Fibroblast of skin of scalp (primary cell): ENCODE results near the gene ZNF605.
"Not testable (repeated sequence)": the region's sequence is repeated elsewhere in the genome, so short reads cannot be mapped to it uniquely, and the experiment has no call there.

Experiments used
- DNase-seq: peaks from one replicate; pipeline ENCODE4 v3.0.0-alpha.2; 2013

Gene ZNF605

DNA sequence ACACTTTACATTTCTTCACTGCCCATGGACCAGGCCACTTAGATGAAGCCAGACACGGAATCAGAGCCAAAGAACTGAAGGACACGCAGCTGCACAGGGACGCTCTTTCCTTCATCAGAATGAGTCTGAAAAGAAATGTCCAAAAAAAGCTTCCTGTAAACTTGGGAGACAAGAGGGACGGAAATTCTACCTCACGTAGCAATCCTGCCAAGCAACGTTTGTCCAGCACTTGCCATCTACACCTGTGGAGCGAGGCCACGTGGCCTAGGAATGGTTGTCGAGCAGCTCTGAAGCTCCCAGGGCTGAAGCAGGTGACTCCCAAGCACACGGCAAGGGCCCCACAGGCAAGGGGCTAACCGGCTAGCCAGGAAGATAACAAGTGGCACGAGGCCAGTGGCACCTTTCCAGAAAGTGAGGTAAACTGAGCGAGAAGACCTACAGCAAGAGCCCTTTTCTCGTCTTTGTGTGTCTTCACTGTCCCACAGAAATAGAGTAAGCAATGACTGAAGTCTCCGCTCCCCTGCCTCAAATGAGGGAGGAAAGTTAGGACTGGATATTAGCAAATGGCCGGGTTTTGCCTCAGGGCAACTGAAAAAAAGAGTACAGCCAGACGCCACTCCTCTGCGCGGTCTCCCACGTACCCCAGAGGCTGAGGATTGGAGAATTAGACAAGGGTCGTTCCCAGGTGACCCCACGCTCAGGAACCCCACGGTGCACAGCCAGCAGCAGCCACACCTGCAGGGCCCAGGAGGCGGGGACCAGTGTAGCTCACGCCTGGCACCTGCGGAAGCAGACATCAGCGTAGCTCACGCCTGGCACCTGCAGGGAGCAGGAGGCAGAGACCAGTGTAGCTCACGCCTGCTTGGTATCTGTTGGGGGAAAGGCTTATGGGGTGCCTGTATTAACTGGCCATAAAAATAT is 7.7 kb downstream of the ZNF605 start:
- DNase-seq = no peak

DNA sequence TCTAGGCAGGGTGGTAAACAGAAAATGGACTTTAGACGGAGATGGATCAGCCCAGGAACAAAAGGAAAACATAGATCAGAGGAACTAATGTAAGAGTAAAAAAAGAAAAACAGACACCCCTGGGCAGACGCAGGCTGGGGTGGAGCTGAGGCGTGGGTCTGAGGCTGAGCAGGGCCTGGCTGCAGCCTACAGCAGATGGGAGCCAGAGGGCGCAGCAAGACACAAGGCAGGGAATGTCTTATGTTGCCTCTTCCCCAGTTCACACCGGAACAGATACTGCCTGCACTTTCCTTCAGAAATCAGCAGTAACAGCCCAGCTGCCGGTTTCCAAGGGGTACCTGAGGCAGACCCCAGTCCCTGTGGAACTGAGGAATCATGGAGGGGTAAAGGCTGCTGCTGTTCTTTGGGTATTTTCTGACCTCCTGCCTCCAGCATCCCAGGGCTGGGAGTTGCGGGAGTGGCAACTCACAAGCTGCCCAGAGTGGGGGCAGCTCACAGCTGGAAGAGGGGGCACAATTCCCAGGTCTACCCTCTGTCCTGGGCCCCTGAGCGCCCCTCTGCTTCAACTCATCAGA is 9.8 kb downstream of the ZNF605 start:
- DNase-seq = no peak

DNA sequence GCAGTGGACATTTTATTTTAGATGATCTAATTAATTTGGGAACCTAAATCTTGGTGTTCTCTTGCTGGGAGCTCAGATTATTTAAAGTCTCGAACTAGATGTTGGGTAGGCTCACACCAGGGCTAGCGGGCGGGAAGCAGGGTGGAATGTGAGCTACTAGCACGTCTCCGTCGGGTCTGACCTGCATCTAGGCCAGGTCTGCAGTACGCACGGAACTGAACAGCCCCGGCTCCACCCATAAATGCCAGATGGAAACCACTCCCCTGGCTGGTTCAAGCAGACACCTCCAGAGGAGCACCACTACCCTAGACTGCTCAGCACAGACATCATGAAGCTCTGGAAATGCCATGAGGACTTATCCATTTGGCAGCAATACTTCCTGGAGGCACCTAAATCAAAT is 10.3 kb downstream of the ZNF605 start:
- DNase-seq = no peak

DNA sequence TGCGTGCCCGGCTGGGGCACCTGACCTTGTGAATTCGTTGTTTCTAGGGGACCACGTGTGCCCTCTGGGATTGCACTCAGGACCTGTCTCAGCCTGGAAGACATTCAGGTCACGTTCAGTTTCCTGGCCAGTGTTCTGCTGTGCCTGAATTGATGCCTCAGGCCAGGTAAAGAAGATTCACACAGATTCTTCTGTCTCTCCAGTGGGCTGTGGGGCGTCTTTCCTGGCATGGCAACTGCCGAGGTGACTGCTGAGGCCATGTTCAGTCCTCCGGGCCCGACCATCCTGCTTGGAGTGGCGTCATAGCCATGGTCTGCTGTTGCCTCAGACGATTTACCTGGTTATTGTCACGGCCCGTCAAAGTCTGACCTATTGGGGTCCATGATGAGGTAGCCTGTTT is 13.5 kb downstream of the ZNF605 start:
- no peak for DNase-seq

DNA sequence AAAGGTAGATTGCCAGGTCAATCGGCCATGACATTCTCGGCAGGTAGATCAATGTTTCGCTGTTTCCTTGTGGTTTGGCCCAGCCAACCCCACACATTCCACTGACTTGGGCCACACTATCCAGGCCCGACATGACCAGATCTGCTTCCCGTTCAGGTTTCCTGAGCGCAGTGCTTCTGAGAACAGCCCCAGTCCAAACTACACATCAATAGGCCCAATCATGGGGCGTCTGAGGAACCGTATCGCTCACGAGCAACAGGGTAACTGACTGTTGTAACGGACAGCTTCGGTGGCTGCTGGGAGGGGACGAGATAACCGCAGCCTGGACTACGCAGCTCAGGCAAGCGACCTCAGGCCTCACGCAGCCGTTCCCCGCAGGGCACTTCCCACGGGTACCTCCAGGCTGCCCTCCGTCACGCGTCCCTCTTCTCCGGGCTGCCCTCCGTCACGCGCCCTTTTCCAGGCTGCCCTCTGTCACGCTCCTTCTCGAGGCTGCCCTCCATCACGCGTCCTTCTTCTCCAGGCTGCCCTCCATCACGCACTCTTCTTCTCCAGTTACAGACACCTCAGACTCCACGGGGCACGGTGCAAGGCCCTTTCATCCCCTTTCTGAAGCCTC is 14.7 kb downstream of the ZNF605 start:
- no peak for DNase-seq

DNA sequence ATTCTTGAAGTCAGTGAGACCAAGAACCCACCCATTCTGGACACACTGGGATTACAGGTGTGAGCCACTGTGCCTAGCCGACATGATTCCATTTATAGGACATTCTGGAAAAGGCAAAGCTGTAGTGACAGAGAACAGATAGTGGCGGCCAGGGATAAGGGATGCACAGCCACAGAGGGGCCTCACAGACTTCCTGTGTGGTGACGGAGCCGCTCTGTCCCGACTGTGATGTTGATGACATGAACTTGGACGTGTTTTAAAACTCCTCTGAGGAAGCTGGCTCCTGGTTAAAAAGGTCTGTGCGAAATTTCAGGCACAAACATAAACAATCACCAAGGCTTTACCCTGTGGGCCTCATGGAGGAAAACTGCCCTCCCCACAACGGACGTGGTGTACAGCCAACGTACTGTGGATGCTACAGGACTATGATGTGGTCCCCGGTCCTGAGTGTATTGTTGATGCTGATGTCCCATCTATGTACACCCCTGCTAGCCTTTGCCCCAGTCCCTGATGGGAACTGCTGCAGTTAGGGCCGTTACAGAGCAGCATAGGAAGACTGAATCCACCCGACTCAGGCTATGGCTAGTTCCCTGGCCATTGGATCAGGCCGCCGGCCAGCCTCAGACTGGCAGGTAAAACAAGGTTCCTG is 15.9 kb downstream of the ZNF605 start:
- DNase-seq = no peak

DNA sequence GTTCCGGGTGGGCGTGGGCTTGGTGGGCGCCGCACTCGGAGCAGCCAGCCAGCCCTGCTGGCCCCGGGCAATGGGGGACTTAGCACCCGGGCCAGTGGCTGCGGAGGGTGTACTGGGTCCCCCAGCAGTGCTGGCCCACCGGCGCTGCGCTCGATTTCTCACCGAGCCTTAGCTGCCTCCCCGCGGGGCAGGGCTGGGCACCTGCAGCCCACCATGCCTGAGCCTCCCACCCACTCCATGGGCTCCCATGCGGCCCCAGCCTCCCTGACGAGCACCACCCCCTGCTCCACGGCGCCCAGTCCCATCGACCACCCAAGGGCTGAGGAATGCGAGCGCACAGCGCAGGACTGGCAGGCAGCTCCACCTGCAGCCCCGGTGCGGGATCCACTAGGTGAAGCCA is 17.3 kb downstream of the ZNF605 start:
- DNase-seq = not testable (repeated sequence)

DNA sequence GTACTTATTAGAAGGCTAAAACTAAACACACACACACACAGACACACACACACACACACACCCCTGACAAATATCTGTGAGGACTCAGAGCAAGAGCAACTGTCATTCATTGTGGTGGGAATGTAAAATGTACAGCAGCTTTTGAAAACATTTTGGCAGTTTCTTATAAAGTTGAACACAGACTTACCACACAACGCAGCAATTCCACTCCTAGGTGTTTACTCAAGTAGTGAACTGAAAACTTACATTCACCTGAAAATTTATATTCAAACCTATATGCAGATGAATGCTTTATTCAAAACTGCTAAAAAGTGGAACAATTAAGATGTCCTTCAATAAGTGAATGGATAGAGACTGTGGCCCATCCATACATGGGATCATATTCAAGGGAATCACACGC is 18.6 kb downstream of the ZNF605 start:
- no peak for DNase-seq

DNA sequence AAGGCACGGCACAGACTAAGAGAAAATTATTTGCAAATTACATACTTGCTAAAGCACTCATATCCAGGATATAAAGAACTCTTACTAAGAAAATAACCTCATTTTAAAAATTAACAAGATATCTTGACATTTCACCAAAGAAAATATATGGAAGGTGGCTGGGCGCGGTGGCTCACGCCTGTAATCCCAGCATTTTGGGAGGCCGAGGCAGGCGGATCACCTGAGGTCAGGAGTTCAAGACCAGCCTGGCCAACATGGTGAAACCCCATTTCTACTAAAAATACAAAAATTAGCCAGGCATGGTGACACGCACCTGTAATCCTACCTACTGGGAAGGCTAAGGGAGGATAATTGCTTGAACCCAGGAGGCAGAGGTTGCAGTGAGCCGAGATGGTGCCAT is 19.2 kb downstream of the ZNF605 start:
- DNase-seq = not testable (repeated sequence)

DNA sequence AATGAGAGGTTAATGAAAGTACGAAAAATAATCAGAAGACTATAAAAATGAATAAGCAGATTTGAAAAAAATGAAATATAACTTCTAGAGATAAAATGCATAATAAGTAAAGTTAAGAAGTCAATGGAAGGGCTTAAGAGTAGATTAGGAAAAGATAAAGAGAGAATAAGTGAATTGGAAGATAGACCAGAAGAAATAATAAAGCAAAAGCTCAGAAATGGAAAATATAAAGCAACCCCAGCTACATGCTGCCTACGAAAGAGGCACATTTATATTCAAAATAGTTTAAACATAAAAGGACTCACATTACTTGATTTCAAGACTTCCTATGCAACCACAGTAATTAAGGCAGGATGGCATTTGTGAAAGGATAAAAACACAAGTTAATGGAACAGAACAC is 19.9 kb downstream of the ZNF605 start:
- DNase-seq = no peak

DNA sequence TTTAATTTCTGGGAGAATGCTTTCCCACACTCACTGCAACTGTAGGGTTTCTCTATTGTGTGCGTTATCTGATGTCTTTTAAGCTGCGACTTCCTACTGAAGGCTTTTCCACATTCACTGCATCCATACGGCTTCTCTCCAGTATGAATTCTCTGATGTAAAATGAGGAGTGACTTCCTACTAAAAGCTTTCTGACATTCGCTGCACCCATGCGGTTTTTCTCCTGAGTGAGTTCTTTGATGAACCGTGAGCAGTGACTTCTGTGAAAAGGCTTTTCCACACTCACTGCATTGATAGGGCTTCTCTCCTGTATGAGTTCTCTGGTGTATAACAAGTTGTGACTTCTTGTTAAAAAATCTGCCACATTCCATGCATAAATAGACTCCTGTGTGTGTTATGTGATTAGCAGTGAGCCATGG is 29.7 kb downstream of the ZNF605 start:
- no peak for DNase-seq

DNA sequence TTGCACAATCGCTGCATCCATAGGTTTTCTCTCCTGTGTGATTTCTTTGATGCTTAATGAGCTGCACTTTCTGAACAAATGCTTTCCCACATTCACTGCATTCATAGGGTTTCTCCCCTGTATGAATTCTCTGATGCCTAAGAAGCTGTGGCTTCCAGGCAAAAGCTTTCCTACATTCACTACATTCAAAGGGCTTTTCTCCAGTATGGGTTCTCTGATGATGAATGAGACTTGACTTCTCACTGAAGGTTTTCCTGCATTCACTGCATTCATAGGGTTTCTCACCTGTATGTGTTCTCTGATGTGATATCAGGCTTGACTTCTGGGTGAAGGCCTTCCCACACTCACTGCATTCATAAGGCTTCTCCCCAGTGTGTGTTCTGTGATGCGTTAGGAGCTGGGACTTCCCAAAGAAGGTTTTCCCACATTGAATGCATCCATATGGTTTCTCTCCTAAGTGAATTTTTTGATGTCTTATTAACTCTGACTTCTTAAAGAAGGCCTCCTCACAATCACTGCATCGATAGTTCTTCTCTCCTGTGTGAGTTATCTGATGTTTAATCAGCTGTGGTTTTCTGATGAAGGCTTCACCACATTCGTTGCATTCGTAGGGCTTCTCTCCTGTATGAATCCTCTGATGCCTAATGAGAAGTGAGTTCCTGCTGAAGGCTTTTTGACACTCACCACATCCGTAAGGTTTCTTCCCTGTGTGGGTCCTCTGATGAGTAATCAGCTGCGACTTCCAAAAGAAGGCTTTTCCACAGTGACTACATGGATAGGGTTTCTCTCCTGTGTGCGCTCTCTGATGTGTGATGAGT is 30.3 kb downstream of the ZNF605 start:
- DNase-seq = no peak

DNA sequence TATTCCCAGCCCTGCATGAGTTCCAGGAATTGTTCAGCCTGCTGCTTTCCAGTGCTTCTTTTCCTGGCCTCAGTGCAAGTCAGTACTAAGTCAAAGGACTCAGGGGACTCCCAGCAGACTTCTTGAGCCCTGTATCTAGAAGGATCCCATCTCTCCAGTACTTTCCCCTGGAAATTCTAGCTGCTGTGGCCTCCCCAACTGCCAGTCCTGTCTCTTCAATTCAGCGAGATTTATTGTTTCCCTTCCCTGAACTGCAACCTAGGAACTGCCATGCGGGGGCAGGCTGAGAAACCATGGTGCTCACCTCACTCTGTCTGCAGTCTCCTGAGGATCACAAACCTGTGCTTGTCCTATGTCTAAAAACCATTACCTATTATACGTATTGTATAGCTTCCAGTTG is 31.8 kb downstream of the ZNF605 start:
- DNase-seq = no peak

DNA sequence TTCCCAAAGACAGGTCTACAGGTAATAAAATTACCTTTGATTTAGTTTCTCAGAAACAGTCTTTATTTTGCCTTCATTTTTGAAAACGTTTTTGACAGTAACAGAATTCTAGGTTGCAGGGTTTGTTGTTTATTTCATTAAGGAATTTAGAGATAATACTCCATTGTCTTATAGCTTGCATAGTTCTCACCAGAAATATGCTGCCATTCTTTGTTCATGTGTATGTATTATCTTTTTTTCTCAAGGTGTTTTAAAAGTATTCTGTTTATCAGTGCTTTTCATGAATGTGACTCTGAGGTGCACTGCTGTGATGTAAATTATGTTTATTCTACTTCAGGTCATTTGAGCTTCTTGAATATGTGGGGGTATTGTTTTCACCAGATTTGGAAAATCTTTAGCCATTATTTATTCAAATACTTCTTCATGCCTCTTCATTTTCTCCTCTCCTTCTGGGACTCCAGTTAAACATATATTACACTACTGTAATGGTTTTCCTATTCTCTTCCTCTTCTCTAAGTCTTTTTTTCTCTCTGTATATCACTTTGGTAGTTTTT is 32.7 kb downstream of the ZNF605 start:
- DNase-seq = no peak

DNA sequence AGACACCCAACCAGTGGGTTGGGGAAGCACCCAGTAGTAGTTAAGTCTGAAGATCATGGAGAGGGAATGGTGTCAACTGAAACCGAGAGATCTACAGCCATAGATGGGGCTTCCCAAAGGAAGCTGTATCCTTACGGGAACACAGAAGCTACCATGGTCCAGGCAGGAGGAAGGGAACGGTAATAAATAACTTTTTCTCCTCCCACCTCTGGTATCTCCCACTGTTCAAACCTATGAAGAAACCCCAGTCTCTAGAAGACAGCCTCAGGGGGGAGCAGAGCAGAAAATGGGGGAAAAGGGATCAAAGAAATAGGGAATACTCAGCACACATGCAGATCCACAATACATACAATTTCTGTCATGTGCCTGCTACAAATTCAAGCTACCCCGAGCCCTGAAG is 33.4 kb downstream of the ZNF605 start:
- DNase-seq = no peak

DNA sequence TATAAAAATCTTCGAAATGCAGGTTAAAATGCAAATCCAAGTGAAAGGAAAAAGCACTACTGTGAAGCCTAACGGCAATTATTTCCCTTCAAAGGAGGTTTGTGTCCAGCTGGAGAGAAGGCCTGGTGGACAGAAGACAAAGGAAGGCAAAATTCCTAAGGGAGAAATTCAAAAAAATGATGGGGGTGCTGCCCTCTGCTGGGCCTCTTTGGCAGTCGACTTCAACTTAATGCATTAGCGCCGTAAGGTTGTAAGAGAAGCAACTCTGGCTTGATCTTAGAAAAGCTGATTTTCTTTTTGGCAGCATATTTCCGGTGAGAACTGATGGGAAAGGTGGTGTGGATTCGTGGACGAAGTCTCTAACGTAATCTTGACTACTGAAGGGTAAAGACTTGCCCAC is 34.4 kb downstream of the ZNF605 start:
- DNase-seq = no peak

DNA sequence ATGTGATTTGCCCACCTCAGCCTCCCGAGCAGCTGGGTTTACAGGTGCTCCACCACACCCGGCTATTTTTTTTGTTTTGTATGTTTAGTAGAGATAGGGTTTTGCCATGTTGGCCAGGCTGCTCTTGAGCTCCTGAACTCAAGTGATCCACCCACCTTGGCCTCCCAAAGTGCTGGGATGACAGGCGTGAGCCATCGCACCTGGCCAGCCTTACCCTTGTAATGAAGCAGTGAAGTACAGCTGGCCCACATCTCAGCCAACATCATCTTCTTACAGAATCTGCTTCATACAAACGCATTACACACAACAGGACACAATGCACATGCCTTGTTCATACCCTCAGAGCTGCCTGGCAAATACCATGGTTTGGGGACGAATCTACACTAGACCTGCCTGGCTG is 37.4 kb downstream of the ZNF605 start:
- DNase-seq = no peak

DNA sequence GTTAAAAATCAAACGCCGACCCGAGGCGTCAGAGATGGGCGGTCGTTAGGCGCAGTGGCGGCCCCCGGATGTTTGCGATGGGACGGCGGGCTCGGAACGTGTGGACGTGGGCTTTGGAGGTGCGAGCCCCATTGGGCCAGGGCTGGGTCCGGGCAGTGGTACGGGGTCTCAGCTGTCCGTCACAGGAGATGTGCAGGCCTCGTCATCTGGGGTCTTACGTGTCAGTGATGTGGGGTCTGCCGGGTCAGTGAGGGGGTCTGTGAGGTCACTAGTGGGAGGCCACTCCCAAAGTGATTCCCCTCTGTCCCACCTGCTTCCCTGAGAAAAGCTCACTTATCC is 47.1 kb downstream of the ZNF605 start:
- no peak for DNase-seq

DNA sequence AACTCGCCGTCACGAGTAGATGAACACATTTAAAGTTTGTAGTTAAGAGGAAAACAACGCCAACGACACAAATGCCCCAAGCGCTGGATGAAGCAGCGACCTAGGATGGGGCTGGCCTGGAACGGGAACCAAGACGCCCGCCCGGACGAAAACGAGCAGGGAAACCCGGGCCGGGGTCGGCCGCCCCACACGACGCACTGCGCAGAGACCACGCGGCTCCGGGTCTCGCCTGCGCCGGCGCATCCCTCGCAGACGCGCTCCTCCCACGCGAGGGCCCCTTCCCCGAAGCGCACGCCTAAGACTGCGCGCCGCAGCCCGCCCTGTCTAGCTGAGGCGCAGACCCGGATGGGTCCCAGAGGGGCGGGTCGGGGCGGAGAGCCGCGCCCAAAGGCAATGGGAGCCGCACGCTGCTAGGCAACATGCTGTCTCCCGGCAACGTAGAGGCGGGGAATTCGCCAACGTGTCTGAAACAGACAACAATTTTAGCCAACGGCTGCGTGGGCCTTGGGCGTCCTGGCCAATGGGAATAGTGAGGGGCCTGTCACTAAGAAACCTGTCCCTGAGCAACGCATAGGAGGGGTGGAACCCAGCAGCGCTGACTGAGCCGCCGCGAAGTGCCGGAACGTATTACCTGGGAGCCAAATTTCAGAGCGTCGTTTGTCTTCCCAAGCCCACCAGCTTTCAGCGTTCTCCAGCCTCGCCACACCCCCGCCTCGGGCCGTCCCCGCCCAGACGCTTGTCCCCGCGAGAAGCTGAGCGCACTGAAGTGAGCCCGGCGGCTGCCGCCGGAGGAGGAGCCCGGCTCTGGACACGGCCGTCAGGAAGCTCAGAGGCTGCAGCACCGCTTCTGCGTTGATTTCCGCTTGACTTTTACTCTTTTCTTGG is 47.7 kb downstream of the ZNF605 start:
- peak; percentile 95 for DNase-seq

DNA sequence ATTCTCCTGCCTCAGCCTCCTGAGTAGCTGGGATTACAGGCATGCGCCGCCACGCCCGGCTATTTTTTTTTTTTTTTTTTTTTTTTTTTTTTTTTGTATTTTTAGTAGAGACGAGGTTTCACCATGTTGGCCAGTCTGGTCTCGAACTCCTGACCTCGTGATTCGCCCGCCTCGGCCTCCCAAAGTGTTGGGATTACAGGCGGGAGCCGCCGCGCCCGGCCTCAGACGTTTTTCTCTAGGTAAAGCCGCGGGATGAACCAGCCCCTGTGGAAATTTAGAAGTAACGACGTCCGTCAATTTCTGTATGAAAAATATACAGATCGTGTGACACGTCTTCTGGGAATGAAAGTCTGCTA is 48.3 kb downstream of the ZNF605 start:
- not testable (repeated sequence) for DNase-seq

DNA sequence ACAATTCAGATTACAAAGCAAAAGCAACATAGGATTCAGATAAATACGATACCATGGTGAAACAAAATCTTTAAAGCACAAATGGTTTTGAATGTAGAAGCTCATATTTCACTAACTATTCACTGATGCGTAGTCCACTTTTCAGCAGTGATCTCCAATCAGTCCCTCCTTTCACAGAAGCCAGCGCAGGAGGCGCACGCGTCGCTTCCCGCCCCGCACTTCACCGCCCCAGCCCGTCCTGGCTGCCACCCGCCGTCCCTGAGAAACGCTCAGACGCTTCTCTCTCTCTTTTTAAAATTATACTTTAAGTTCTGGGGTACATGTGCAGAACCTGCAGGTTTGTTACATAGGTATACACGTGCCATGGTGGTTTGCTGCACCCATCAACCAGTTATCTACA is 48.9 kb downstream of the ZNF605 start:
- no peak for DNase-seq
